HCT116 (cell line): Measurements from ENCODE around the gene ZFAND6. TPM values are rescaled to one million over a fixed set of nuclear protein-coding genes. Genes with fewer than 3 reads are reported as not detected.

Source experiments
- ATAC-seq: fragments of 200-7000 bp; cut with Tn5 transposase; 2 replicates; pipeline ENCODE4 v1.9.1; 2020; ENCODE audit warnings: mild to moderate bottlenecking, moderate library complexity
- BruUV-seq: library from RNA; stranded (reverse); fragments of 400-500 nt; replicated peaks from 2 replicates; lab custom pipeline; 2021; lab: Mats Ljungman, UMichigan
- CTCF ChIA-PET: fragments of 300-600 bp; sonication (Branson Sonifier 250); formaldehyde crosslinking; loops from one replicate; lab custom pipeline; 2021; ENCODE audit warnings: antibody characterized with exemption; lab: Charles Lee
- POLR2A ChIA-PET: fragments of 300-600, 350-600 bp; sonication (Branson Sonifier 250); formaldehyde crosslinking; loops from one replicate; lab custom pipeline; 2021; ENCODE audit warnings: antibody characterized with exemption; lab: Charles Lee
- RAD21 ChIA-PET, 2 experiments: fragments of 300-600 bp; sonication (Branson Sonifier 250); formaldehyde crosslinking; loops; one replicate each; lab custom pipeline; 2023; ENCODE audit warnings: low total read pairs in 2 of 2; ENCODE audit not compliant: uncharacterized antibody in 2 of 2, unreplicated experiment in 2 of 2, low non-redundant PET in 1 of 2; lab: Charles Lee
- DNase-seq: peaks from one replicate; pipeline ENCODE4 v3.0.0-alpha.2; 2010; ENCODE audit warnings: low read depth, low spot score
- H2AFZ ChIP-seq: fragments of 200-600 bp; shearing (Covaris generic), sonication (generic); 2 replicates; pipeline ENCODE4 v1.6.1; 2017; ENCODE audit warnings: low read depth, mixed run types, mixed read lengths, antibody characterized with exemption, low read length; ENCODE audit not compliant: poor library complexity, severe bottlenecking
- H3K27ac ChIP-seq: 2 replicates; pipeline ENCODE4 v1.5.1; 2012; ENCODE audit warnings: low read depth, low read length
- H3K27me3 ChIP-seq: fragments of 200-600 bp; sonication (generic); 2 replicates; pipeline ENCODE4 v1.6.1; 2016; ENCODE audit warnings: mixed run types, low read length, mixed read lengths; ENCODE audit not compliant: insufficient read depth
- H3K36me3 ChIP-seq, 2 experiments: fragments of 200-500 bp in 1 of 2; fragments of 200-600 bp in 1 of 2; sonication (Bioruptor generic) in 1 of 2; sonication (generic) in 1 of 2; 2 replicates each; pipeline versions ENCODE4 v1.5.1 to v1.6.1; 2014 to 2016; ENCODE audit warnings: low read length in 2 of 2, inconsistent platforms in 1 of 2, mixed read lengths in 1 of 2, mixed run types in 1 of 2; ENCODE audit not compliant: insufficient read depth in 2 of 2, control insufficient read depth in 1 of 2
- H3K4me1 ChIP-seq, 2 experiments: fragments of 200-600 bp in 1 of 2; sonication (generic) in 1 of 2; 2 replicates each; pipeline versions ENCODE4 v1.5.1 to v1.6.1; 2012 to 2017; ENCODE audit warnings: low read length in 2 of 2, inconsistent platforms in 1 of 2, mild to moderate bottlenecking in 1 of 2, mixed read lengths in 1 of 2, mixed run types in 1 of 2, moderate library complexity in 1 of 2; ENCODE audit not compliant: insufficient read depth in 2 of 2, control insufficient read depth in 1 of 2
- H3K4me2 ChIP-seq: fragments of 200-600 bp; sonication (generic); 2 replicates; pipeline ENCODE4 v1.6.1; 2017; ENCODE audit warnings: mixed run types, low read length, mixed read lengths
- H3K4me3 ChIP-seq, 2 experiments: fragments of 200-600 bp in 1 of 2; sonication (generic) in 1 of 2; replicated peaks in 1 of 2; 2 replicates each; pipeline ENCODE4 v1.5.1; 2011 to 2016; ENCODE audit warnings: low read length in 2 of 2, control low read depth in 1 of 2, low read depth in 1 of 2, mild to moderate bottlenecking in 1 of 2, mixed read lengths in 1 of 2, mixed run types in 1 of 2
- H3K79me2 ChIP-seq: fragments of 200-600 bp; sonication (generic); 2 replicates; pipeline ENCODE4 v1.6.1; 2017; ENCODE audit warnings: mild to moderate bottlenecking, mixed run types, low read length, moderate library complexity, mixed read lengths; ENCODE audit not compliant: insufficient read depth
- H3K9ac ChIP-seq: fragments of 200-600 bp; sonication (generic); 2 replicates; pipeline ENCODE4 v1.6.1; 2016; ENCODE audit warnings: low read length, mixed read lengths
- H3K9me2 ChIP-seq: fragments of 200-600 bp; sonication (generic), shearing (Covaris generic); 2 replicates; pipeline ENCODE4 v1.6.1; 2017; ENCODE audit warnings: mixed run types, mild to moderate bottlenecking, moderate library complexity; ENCODE audit not compliant: insufficient read depth
- H3K9me3 ChIP-seq, 2 experiments: fragments of 200-500 bp in 1 of 2; fragments of 200-600 bp in 1 of 2; sonication (Bioruptor generic) in 1 of 2; sonication (generic) in 1 of 2; 2 replicates each; pipeline ENCODE4 v1.6.1; 2014 to 2017; ENCODE audit warnings: low read length in 2 of 2, mixed read lengths in 2 of 2, inconsistent platforms in 1 of 2, low read depth in 1 of 2, mild to moderate bottlenecking in 1 of 2, mixed run types in 1 of 2, moderate library complexity in 1 of 2; ENCODE audit not compliant: control insufficient read depth in 1 of 2, insufficient read depth in 1 of 2
- H4K20me1 ChIP-seq: fragments of 200-600 bp; sonication (generic), shearing (Covaris generic); 2 replicates; pipeline ENCODE4 v1.6.1; 2017; ENCODE audit warnings: mixed run types, mild to moderate bottlenecking, moderate library complexity; ENCODE audit not compliant: insufficient read depth
- CEBPB ChIP-seq: IDR thresholded peaks from 2 replicates; pipeline ENCODE4 v1.6.1; 2012; ENCODE audit warnings: low read depth
- EGR1 ChIP-seq: IDR thresholded peaks from 2 replicates; pipeline ENCODE4 v1.6.1; 2012; ENCODE audit warnings: low read depth
- ELF1 ChIP-seq: IDR thresholded peaks from 2 replicates; pipeline ENCODE4 v1.6.1; 2012; ENCODE audit warnings: low read depth, borderline replicate concordance
- EZH2 ChIP-seq: fragments of 200-600 bp; sonication (generic); IDR thresholded peaks from 2 replicates; pipeline ENCODE4 v1.6.1; 2017; ENCODE audit warnings: antibody characterized with exemption, mixed run types
- EZH2phosphoT487 ChIP-seq: fragments of 200-600 bp; IDR thresholded peaks from 2 replicates; pipeline ENCODE4 v1.6.1; 2018; ENCODE audit warnings: antibody characterized with exemption, borderline replicate concordance
- FOSL1 ChIP-seq: IDR thresholded peaks from 2 replicates; pipeline ENCODE4 v1.6.1; 2012; ENCODE audit warnings: low read depth
- MAX ChIP-seq: IDR thresholded peaks from 2 replicates; pipeline ENCODE4 v1.6.1; 2012
- POLR2A ChIP-seq: IDR thresholded peaks from 2 replicates; pipeline ENCODE4 v1.7.0; 2011; ENCODE audit warnings: borderline replicate concordance; ENCODE audit not compliant: insufficient read depth, insufficient read length; ENCODE audit errors: extremely low read depth
- POLR2AphosphoS5 ChIP-seq: IDR thresholded peaks from 2 replicates; pipeline ENCODE4 v1.6.1; 2011; ENCODE audit warnings: mild to moderate bottlenecking, low read depth, low read length, moderate library complexity
- RAD21 ChIP-seq: IDR thresholded peaks from 2 replicates; pipeline ENCODE4 v1.6.1; 2012; ENCODE audit warnings: low read depth, mild to moderate bottlenecking
- REST ChIP-seq: IDR thresholded peaks from 2 replicates; pipeline ENCODE4 v1.6.1; 2012; ENCODE audit warnings: low read depth
- SIN3A ChIP-seq: IDR thresholded peaks from 2 replicates; pipeline ENCODE4 v1.6.1; 2012; ENCODE audit warnings: low read depth
- SP1 ChIP-seq: IDR thresholded peaks from 2 replicates; pipeline ENCODE4 v1.6.1; 2012; ENCODE audit warnings: low read depth
- SRF ChIP-seq: IDR thresholded peaks from 2 replicates; pipeline ENCODE4 v1.6.1; 2012; ENCODE audit warnings: low read depth
- TCF7L2 ChIP-seq: IDR thresholded peaks from 2 replicates; pipeline ENCODE4 v1.7.0; 2011; ENCODE audit warnings: borderline replicate concordance, inconsistent platforms; ENCODE audit not compliant: insufficient read depth, insufficient read length; ENCODE audit errors: extremely low read depth
- intact Hi-C: fragments of 100-400 bp; cut with micrococcal nuclease; formaldehyde crosslinking; loops from 2 replicates; pipeline ENCODE4 v1.10.0; 2022
- total RNA-seq: library from RNA; stranded (reverse); gene quantifications from one replicate; pipeline ENCODE4 v1.2.1, GENCODE V29; 2021; ENCODE audit not compliant: unreplicated experiment
- TF ChIP-seq, protein P1 (sequence below): IDR thresholded peaks from 2 replicates; pipeline ENCODE4 v1.6.1; 2011; ENCODE audit warnings: mild to moderate bottlenecking, low read length, moderate library complexity; ENCODE audit not compliant: insufficient replicate concordance; ENCODE audit errors: extremely low read depth
- TF ChIP-seq, protein P2 (sequence below): IDR thresholded peaks from 2 replicates; pipeline ENCODE4 v1.6.1; 2012
- TF ChIP-seq, protein P3 (sequence below), 3 experiments: fragments of 200-600 bp in 1 of 3; sonication (generic) in 1 of 3; IDR thresholded peaks in 2 of 3; conservative IDR thresholded peaks in 1 of 3; 2 replicates each; pipeline ENCODE4 v1.5.1; 2012 to 2017; ENCODE audit warnings: low read depth in 2 of 3, low read length in 2 of 3, antibody characterized with exemption in 1 of 3, borderline replicate concordance in 1 of 3, control low read depth in 1 of 3, mild to moderate bottlenecking in 1 of 3, mixed read lengths in 1 of 3, mixed run types in 1 of 3, moderate library complexity in 1 of 3; ENCODE audit not compliant: insufficient read depth in 1 of 3

ZFAND6 gene
- total RNA-seq, 1 experiment from 2014 or later: 51.3 TPM

DNA sequence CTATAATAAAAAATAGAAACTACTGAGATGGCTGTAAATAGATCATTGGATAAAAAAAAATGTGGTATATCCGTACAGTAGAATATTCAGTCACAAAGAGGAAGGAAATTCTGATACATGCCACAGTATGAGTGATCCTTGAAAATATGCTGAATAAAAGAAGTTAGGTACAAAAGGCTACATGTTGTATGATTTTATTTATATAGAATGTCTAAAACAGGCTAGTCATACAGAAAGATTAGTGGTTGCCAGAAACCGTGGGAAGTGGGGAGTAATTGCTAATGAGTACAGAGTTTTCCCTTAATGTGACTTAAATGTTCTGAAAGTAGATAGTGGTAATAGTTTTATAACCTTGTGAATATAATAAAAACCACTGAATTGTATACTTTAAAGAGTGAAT is 68.4 kb downstream of the ZFAND6 start:
- no peak for ATAC-seq
- Histone ChIP-seq H3K9me3 (no peaks in the 10 kb centered on the region), H3K4me3 (no peak overlapping the region), H3K9ac (no peak overlapping the region), H3K36me3 (peaks cover 0 to 2% of the 10 kb centered on the region in 2 experiments; a peak in 1 of 4 replicates), H3K27me3 (no peaks in the 10 kb centered on the region), H3K79me2 (no peaks in the 10 kb centered on the region), H3K27ac (no peak overlapping the region), H3K4me2 (no peak overlapping the region), H3K4me1 (no peaks in the 10 kb centered on the region), H3K9me2 (no peaks in the 10 kb centered on the region), H2AFZ (no peak overlapping the region), H4K20me1 (no peaks in the 10 kb centered on the region)
- ChIA-PET CTCF (no interaction called here), RAD21 (no interaction called here), POLR2A (no interaction called here)
- BruUV-seq: no TSS peak
- no peak for DNase-seq
- intact Hi-C loops: no loop called here
- no peak for TF ChIP-seq POLR2AphosphoS5
- no peak for TF ChIP-seq SP1
- no peak for TF ChIP-seq RAD21
- TF ChIP-seq REST: no peak
- TF ChIP-seq POLR2A: no peak
- no peak for TF ChIP-seq ELF1
- TF ChIP-seq, protein P1, sequence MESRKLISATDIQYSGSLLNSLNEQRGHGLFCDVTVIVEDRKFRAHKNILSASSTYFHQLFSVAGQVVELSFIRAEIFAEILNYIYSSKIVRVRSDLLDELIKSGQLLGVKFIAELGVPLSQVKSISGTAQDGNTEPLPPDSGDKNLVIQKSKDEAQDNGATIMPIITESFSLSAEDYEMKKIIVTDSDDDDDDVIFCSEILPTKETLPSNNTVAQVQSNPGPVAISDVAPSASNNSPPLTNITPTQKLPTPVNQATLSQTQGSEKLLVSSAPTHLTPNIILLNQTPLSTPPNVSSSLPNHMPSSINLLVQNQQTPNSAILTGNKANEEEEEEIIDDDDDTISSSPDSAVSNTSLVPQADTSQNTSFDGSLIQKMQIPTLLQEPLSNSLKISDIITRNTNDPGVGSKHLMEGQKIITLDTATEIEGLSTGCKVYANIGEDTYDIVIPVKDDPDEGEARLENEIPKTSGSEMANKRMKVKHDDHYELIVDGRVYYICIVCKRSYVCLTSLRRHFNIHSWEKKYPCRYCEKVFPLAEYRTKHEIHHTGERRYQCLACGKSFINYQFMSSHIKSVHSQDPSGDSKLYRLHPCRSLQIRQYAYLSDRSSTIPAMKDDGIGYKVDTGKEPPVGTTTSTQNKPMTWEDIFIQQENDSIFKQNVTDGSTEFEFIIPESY: no peak
- TF ChIP-seq, protein P2, sequence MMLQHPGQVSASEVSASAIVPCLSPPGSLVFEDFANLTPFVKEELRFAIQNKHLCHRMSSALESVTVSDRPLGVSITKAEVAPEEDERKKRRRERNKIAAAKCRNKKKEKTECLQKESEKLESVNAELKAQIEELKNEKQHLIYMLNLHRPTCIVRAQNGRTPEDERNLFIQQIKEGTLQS: no peak
- TF ChIP-seq FOSL1: no peak
- no peak for TF ChIP-seq EZH2
- no peak for TF ChIP-seq EGR1
- no peak for TF ChIP-seq MAX
- TF ChIP-seq TCF7L2: no peak
- TF ChIP-seq, protein P3, sequence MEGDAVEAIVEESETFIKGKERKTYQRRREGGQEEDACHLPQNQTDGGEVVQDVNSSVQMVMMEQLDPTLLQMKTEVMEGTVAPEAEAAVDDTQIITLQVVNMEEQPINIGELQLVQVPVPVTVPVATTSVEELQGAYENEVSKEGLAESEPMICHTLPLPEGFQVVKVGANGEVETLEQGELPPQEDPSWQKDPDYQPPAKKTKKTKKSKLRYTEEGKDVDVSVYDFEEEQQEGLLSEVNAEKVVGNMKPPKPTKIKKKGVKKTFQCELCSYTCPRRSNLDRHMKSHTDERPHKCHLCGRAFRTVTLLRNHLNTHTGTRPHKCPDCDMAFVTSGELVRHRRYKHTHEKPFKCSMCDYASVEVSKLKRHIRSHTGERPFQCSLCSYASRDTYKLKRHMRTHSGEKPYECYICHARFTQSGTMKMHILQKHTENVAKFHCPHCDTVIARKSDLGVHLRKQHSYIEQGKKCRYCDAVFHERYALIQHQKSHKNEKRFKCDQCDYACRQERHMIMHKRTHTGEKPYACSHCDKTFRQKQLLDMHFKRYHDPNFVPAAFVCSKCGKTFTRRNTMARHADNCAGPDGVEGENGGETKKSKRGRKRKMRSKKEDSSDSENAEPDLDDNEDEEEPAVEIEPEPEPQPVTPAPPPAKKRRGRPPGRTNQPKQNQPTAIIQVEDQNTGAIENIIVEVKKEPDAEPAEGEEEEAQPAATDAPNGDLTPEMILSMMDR (IDR thresholded peaks at IDR 0.05 in 2 of 3, conservative IDR thresholded peaks at IDR 0.05 in 1 of 3; ENCODE audit: borderline replicate concordance in 1 of 3, insufficient read depth in 1 of 3, low read depth in 2 of 3, low read length in 2 of 3): no peak
- TF ChIP-seq CEBPB: no peak
- no peak for TF ChIP-seq EZH2phosphoT487
- TF ChIP-seq SRF: no peak
- no peak for TF ChIP-seq SIN3A
